Measurements from ENCODE around the gene PRKG1.

PRKG1 gene

DNA sequence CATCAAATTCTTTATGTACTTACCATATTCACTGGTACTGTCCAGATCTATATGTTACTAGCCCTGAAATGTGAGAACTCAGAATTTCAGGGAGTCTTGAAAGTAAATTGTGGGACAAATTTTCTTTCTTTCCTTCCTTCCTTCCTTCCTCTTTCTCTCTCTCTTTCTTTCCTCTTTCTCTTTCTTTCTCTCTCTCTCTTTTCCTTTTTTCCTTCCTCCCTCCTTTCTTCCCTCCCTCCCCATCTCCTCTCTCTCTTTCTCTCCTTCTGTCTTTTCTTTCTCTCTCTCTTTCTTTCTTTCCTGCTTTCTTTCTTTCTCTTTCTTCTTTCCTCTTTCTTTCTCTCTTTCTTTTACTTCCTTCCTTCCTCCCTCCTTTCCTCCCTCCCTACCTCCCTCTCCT lies 882.5 kb downstream of the PRKG1 start:
- H3K36me3 ChIP-seq (ENCODE audit: control insufficient read depth in 1 of 2, insufficient read depth in 2 of 2, low read length in 2 of 2) = no peaks in the 10 kb centered on the region
- H3K9me3 ChIP-seq (ENCODE audit: insufficient read depth, low read depth, low read length) = no peaks in the 10 kb centered on the region
- H4K8ac ChIP-seq (ENCODE audit: low read depth, low read length) = no peak overlapping the region
- no peak overlapping the region for H3K4me2 ChIP-seq (ENCODE audit: low read length)
- H2BK120ac ChIP-seq (ENCODE audit: insufficient read depth, low read length, poor library complexity) = no peak overlapping the region
- no peaks in the 10 kb centered on the region for H3K79me1 ChIP-seq (ENCODE audit: low read length)
- no peak for DNase-seq
- H3K27ac ChIP-seq (ENCODE audit: low read depth, low read length) = no peak overlapping the region
- no peak overlapping the region for H3K4me3 ChIP-seq (ENCODE audit: low read depth, low read length)
- H3K27me3 ChIP-seq (ENCODE audit: insufficient read depth, low read length) = no peaks in the 10 kb centered on the region
- no peak overlapping the region for H2BK5ac ChIP-seq (ENCODE audit: low read depth, low read length, poor library complexity)
- no peaks in the 10 kb centered on the region for H3K4me1 ChIP-seq (ENCODE audit: control insufficient read depth in 1 of 2, insufficient read depth in 2 of 2, low read length in 2 of 2)
- H3K79me2 ChIP-seq (ENCODE audit: control insufficient read depth, insufficient read depth, low read length, poor library complexity) = no peaks in the 10 kb centered on the region
- H3K4ac ChIP-seq (ENCODE audit: low read depth, low read length) = no peak overlapping the region
- no peak overlapping the region for H2AFZ ChIP-seq (ENCODE audit: insufficient read depth, low read length, poor library complexity)
- H4K91ac ChIP-seq (ENCODE audit: low read depth, low read length) = no peak overlapping the region
- H3K9ac ChIP-seq (ENCODE audit: low read length) = no peak overlapping the region
- H2BK12ac ChIP-seq (ENCODE audit: low read length) = no peak overlapping the region
- H2AK5ac ChIP-seq (ENCODE audit: low read length) = no peak overlapping the region
- H3K18ac ChIP-seq (ENCODE audit: low read length) = no peak overlapping the region
- no peak overlapping the region for H4K12ac ChIP-seq (ENCODE audit: low read depth, low read length)
- no peak overlapping the region for H3K23ac ChIP-seq (ENCODE audit: low read length)
- H3K14ac ChIP-seq (ENCODE audit: low read length) = no peak overlapping the region

DNA sequence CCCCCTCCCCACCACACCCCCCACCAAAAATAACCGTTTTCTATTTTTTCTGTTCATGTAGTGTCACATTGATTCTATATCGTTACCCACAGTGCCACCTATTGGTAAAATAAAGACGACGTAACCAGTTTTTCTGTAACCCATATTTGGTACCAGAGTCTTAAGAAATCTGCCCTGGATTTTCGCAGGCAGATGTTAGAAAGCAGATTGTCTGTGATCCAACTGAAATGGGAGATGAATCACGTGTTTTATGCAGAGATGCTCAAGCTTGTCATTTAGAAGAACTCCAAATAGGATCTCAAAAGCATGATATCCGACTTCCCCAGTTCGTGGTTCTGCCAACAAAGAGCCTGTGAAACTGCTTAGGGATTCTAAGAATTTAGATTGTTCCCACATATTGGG lies 886.2 kb downstream of the PRKG1 start:
- Histone ChIP-seq H4K8ac (ENCODE audit: low read depth, low read length) (no peak overlapping the region), H4K91ac (ENCODE audit: low read depth, low read length) (no peak overlapping the region), H2AK5ac (ENCODE audit: low read length) (no peak overlapping the region), H3K18ac (ENCODE audit: low read length) (no peak overlapping the region), H3K27me3 (ENCODE audit: insufficient read depth, low read length) (no peaks in the 10 kb centered on the region), H3K4me1 (ENCODE audit: control insufficient read depth in 1 of 2, insufficient read depth in 2 of 2, low read length in 2 of 2) (no peaks in the 10 kb centered on the region), H2BK12ac (ENCODE audit: low read length) (no peak overlapping the region), H3K79me2 (ENCODE audit: control insufficient read depth, insufficient read depth, low read length, poor library complexity) (no peaks in the 10 kb centered on the region), H3K79me1 (ENCODE audit: low read length) (no peaks in the 10 kb centered on the region), H3K4ac (ENCODE audit: low read depth, low read length) (no peak overlapping the region), H3K27ac (ENCODE audit: low read depth, low read length) (no peak overlapping the region), H3K23ac (ENCODE audit: low read length) (no peak overlapping the region), H2BK120ac (ENCODE audit: insufficient read depth, low read length, poor library complexity) (no peak overlapping the region), H3K9me3 (ENCODE audit: insufficient read depth, low read depth, low read length) (no peaks in the 10 kb centered on the region), H2AFZ (ENCODE audit: insufficient read depth, low read length, poor library complexity) (no peak overlapping the region), H3K36me3 (ENCODE audit: control insufficient read depth in 1 of 2, insufficient read depth in 2 of 2, low read length in 2 of 2) (no peaks in the 10 kb centered on the region), H3K14ac (ENCODE audit: low read length) (no peak overlapping the region), H3K4me2 (ENCODE audit: low read length) (no peak overlapping the region), H4K12ac (ENCODE audit: low read depth, low read length) (no peak overlapping the region), H3K9ac (ENCODE audit: low read length) (no peak overlapping the region), H2BK5ac (ENCODE audit: low read depth, low read length, poor library complexity) (no peak overlapping the region), H3K4me3 (ENCODE audit: low read depth, low read length) (no peak overlapping the region)
- no CpG with 5 or more reads among the region's 8 CpGs for WGBS (ENCODE audit: extremely low coverage, insufficient coverage, insufficient read length)
- DNase-seq = peak in 1 of 2 donors; percentile 80

DNA sequence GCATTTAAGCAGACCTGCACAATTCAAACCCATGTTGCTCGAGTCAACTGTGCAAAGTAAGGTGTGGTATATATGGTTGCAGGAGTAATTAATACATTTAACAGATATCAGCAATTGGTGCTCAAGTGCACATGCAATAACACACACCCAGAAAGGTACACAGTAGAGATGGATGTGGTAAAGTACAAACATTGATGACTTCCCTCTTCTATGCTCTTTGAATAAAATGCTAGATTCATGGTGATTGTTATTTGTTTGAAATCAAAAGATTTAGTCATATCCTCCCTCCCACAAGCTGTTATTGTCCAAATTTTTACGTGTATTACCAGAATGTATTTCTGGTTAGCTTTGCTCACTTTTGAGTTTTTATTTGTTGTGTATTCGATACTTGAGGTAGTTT lies 887.1 kb downstream of the PRKG1 start:
- no peak for DNase-seq
- Histone ChIP-seq H3K79me2 (ENCODE audit: control insufficient read depth, insufficient read depth, low read length, poor library complexity) (no peaks in the 10 kb centered on the region), H3K27ac (ENCODE audit: low read depth, low read length) (no peak overlapping the region), H3K79me1 (ENCODE audit: low read length) (no peaks in the 10 kb centered on the region), H4K8ac (ENCODE audit: low read depth, low read length) (no peak overlapping the region), H2AK5ac (ENCODE audit: low read length) (no peak overlapping the region), H3K4me3 (ENCODE audit: low read depth, low read length) (no peak overlapping the region), H3K14ac (ENCODE audit: low read length) (no peak overlapping the region), H2BK120ac (ENCODE audit: insufficient read depth, low read length, poor library complexity) (no peak overlapping the region), H2BK5ac (ENCODE audit: low read depth, low read length, poor library complexity) (no peak overlapping the region), H4K12ac (ENCODE audit: low read depth, low read length) (no peak overlapping the region), H3K23ac (ENCODE audit: low read length) (no peak overlapping the region), H3K4ac (ENCODE audit: low read depth, low read length) (no peak overlapping the region), H3K36me3 (ENCODE audit: control insufficient read depth in 1 of 2, insufficient read depth in 2 of 2, low read length in 2 of 2) (no peaks in the 10 kb centered on the region), H3K27me3 (ENCODE audit: insufficient read depth, low read length) (no peaks in the 10 kb centered on the region), H3K4me1 (ENCODE audit: control insufficient read depth in 1 of 2, insufficient read depth in 2 of 2, low read length in 2 of 2) (no peaks in the 10 kb centered on the region), H4K91ac (ENCODE audit: low read depth, low read length) (no peak overlapping the region), H2BK12ac (ENCODE audit: low read length) (no peak overlapping the region), H3K4me2 (ENCODE audit: low read length) (no peak overlapping the region), H3K9me3 (ENCODE audit: insufficient read depth, low read depth, low read length) (no peaks in the 10 kb centered on the region), H3K18ac (ENCODE audit: low read length) (no peak overlapping the region), H3K9ac (ENCODE audit: low read length) (no peak overlapping the region), H2AFZ (ENCODE audit: insufficient read depth, low read length, poor library complexity) (no peak overlapping the region)
- WGBS (ENCODE audit: extremely low coverage, insufficient coverage, insufficient read length) = no CpG with 5 or more reads among the region's 3 CpGs

DNA sequence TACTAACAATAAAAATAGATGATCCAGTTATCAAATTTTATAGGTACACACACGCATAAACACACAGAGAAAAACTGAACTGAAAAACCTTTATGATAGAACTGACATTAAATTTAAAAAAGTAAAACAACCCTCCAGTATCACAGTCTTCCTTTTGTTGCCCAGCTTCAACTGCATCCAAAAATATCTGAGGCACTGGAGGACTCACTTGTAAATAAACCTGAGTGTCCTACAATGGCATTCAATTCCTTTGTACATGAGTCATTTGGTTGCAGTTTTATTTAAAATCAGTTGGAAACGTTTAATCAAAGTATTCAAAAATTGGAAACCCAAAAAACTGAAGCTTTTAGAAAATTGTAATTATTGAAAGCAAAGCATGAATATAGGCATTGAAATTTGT lies 890.3 kb downstream of the PRKG1 start:
- no peak overlapping the region for H3K23ac ChIP-seq (ENCODE audit: low read length)
- H3K27me3 ChIP-seq (ENCODE audit: insufficient read depth, low read length) = no peaks in the 10 kb centered on the region
- H2BK120ac ChIP-seq (ENCODE audit: insufficient read depth, low read length, poor library complexity) = no peak overlapping the region
- no peaks in the 10 kb centered on the region for H3K36me3 ChIP-seq (ENCODE audit: control insufficient read depth in 1 of 2, insufficient read depth in 2 of 2, low read length in 2 of 2)
- no peak overlapping the region for H4K8ac ChIP-seq (ENCODE audit: low read depth, low read length)
- no peak overlapping the region for H3K9ac ChIP-seq (ENCODE audit: low read length)
- no peak overlapping the region for H3K14ac ChIP-seq (ENCODE audit: low read length)
- H3K79me1 ChIP-seq (ENCODE audit: low read length) = no peaks in the 10 kb centered on the region
- no peak for DNase-seq
- no peak overlapping the region for H2AK5ac ChIP-seq (ENCODE audit: low read length)
- no peak overlapping the region for H3K27ac ChIP-seq (ENCODE audit: low read depth, low read length)
- H2BK12ac ChIP-seq (ENCODE audit: low read length) = no peak overlapping the region
- no peaks in the 10 kb centered on the region for H3K4me1 ChIP-seq (ENCODE audit: control insufficient read depth in 1 of 2, insufficient read depth in 2 of 2, low read length in 2 of 2)
- no peaks in the 10 kb centered on the region for H3K9me3 ChIP-seq (ENCODE audit: insufficient read depth, low read depth, low read length)
- no CpG with 5 or more reads among the region's 2 CpGs for WGBS (ENCODE audit: extremely low coverage, insufficient coverage, insufficient read length)
- no peak overlapping the region for H2BK5ac ChIP-seq (ENCODE audit: low read depth, low read length, poor library complexity)
- no peak overlapping the region for H4K91ac ChIP-seq (ENCODE audit: low read depth, low read length)
- H3K4ac ChIP-seq (ENCODE audit: low read depth, low read length) = no peak overlapping the region
- no peak overlapping the region for H3K4me2 ChIP-seq (ENCODE audit: low read length)
- no peak overlapping the region for H3K18ac ChIP-seq (ENCODE audit: low read length)
- no peak overlapping the region for H3K4me3 ChIP-seq (ENCODE audit: low read depth, low read length)
- H4K12ac ChIP-seq (ENCODE audit: low read depth, low read length) = no peak overlapping the region
- no peaks in the 10 kb centered on the region for H3K79me2 ChIP-seq (ENCODE audit: control insufficient read depth, insufficient read depth, low read length, poor library complexity)
- no peak overlapping the region for H2AFZ ChIP-seq (ENCODE audit: insufficient read depth, low read length, poor library complexity)

DNA sequence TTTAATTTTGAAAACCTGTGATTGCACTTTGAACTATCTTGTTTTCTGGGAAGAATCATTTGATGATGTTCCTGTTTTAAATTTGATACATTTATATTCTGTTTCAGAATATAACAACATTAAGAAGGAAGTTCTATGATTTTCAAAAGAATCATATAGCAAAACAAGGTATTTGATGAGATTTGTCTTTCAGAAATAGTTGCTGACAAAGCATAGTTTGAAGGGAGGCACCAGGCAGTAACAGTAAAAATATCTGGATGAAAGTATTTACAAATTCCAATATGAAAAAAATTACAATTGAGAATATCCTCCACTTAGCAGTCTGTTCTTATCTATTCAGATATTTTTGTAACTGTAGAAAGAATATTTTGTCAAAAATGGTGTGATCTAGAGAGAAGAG lies 891.2 kb downstream of the PRKG1 start:
- Histone ChIP-seq H3K4me3 (ENCODE audit: low read depth, low read length) (no peak overlapping the region), H3K18ac (ENCODE audit: low read length) (no peak overlapping the region), H3K79me2 (ENCODE audit: control insufficient read depth, insufficient read depth, low read length, poor library complexity) (no peaks in the 10 kb centered on the region), H3K9me3 (ENCODE audit: insufficient read depth, low read depth, low read length) (no peaks in the 10 kb centered on the region), H2BK5ac (ENCODE audit: low read depth, low read length, poor library complexity) (no peak overlapping the region), H2BK120ac (ENCODE audit: insufficient read depth, low read length, poor library complexity) (no peak overlapping the region), H4K8ac (ENCODE audit: low read depth, low read length) (no peak overlapping the region), H3K79me1 (ENCODE audit: low read length) (no peaks in the 10 kb centered on the region), H3K14ac (ENCODE audit: low read length) (no peak overlapping the region), H3K27ac (ENCODE audit: low read depth, low read length) (no peak overlapping the region), H2AFZ (ENCODE audit: insufficient read depth, low read length, poor library complexity) (no peak overlapping the region), H3K27me3 (ENCODE audit: insufficient read depth, low read length) (no peaks in the 10 kb centered on the region), H2AK5ac (ENCODE audit: low read length) (no peak overlapping the region), H3K9ac (ENCODE audit: low read length) (no peak overlapping the region), H3K23ac (ENCODE audit: low read length) (no peak overlapping the region), H3K4ac (ENCODE audit: low read depth, low read length) (no peak overlapping the region), H3K36me3 (ENCODE audit: control insufficient read depth in 1 of 2, insufficient read depth in 2 of 2, low read length in 2 of 2) (no peaks in the 10 kb centered on the region), H4K12ac (ENCODE audit: low read depth, low read length) (no peak overlapping the region), H3K4me1 (ENCODE audit: control insufficient read depth in 1 of 2, insufficient read depth in 2 of 2, low read length in 2 of 2) (no peaks in the 10 kb centered on the region), H4K91ac (ENCODE audit: low read depth, low read length) (no peak overlapping the region), H3K4me2 (ENCODE audit: low read length) (no peak overlapping the region), H2BK12ac (ENCODE audit: low read length) (no peak overlapping the region)
- no peak for DNase-seq

All from trophoblast cell (in vitro differentiated cells and primary cell).